Measurements from ENCODE around the gene ADAMTS15.

GRCh38 chr11:130448039-130448415, 418 bp upstream of the ADAMTS15 start:
- no peak for TF ChIP-seq POLR2A (IDR thresholded peaks at IDR 0.05)
- no peak for TF ChIP-seq CTCF (IDR thresholded peaks at IDR 0.05)
- no peak for TF ChIP-seq POLR2AphosphoS5 (IDR thresholded peaks at IDR 0.05)

Data from upper lobe of left lung (tissue), 4 donors.